ENCODE data around the gene SHH. TPM values are rescaled to one million over a fixed set of nuclear protein-coding genes. Genes with fewer than 3 reads are reported as not detected.

Gene SHH
- polyA plus RNA-seq, 3 donors, result not detected

GRCh38 chr7:155833651-155834050 lies 21.4 kb upstream of the SHH start:
- WGBS (ENCODE audit: insufficient coverage), result 76% methylated on average over 12 of the region's 13 CpGs
- no peaks in the 10 kb centered on the region for H3K9me3 ChIP-seq (replicated peaks in 1 of 2; ENCODE audit: control insufficient read depth in 1 of 2, insufficient read depth in 1 of 2, low read length in 2 of 2)
- no peaks in the 10 kb centered on the region for H3K36me3 ChIP-seq (replicated peaks in 1 of 2; ENCODE audit: control insufficient read depth in 1 of 2, insufficient read depth in 2 of 2, low read length in 2 of 2)
- H4K20me1 ChIP-seq (ENCODE audit: insufficient read depth, low read length), result no peaks in the 10 kb centered on the region
- Mint-ChIP-seq H3K4me3 (no peak overlapping the region), H3K27ac (no peak overlapping the region), H3K36me3 (no peaks in the 10 kb centered on the region), H3K4me1 (no peaks in the 10 kb centered on the region), H3K9me3 (peaks cover 0 to 3% (median 0%) of the 10 kb centered on the region in 7 donors), H3K27me3 (ENCODE audit: low read depth in 3 of 3) (peaks cover 2 to 7% (median 5%) of the 10 kb centered on the region in 3 donors)
- no peak for DNase-seq
- H3K4me2 ChIP-seq (replicated peaks; ENCODE audit: extremely low read depth, low read length, poor library complexity, severe bottlenecking), result no peak overlapping the region
- H2AFZ ChIP-seq (ENCODE audit: insufficient read depth, low read depth, low read length, poor library complexity, severe bottlenecking), result no peak overlapping the region
- intact Hi-C loops (cut with micrococcal nuclease), result no loop called here
- no peaks in the 10 kb centered on the region for H3K27me3 ChIP-seq (ENCODE audit: control insufficient read depth in 2 of 2, insufficient read depth in 2 of 2, low read length in 2 of 2)
- no peak overlapping the region for H3K27ac ChIP-seq (ENCODE audit: low read depth in 1 of 2, low read length in 2 of 2)
- no peaks in the 10 kb centered on the region for H3K79me2 ChIP-seq (ENCODE audit: insufficient read depth, low read length)
- no peak overlapping the region for H3K4me3 ChIP-seq (replicated peaks in 1 of 3; ENCODE audit: low read depth in 2 of 3, low read length in 3 of 3)
- H3K9ac ChIP-seq (ENCODE audit: insufficient read depth, low read length, poor library complexity, severe bottlenecking), result no peak overlapping the region
- TF ChIP-seq, protein P1, sequence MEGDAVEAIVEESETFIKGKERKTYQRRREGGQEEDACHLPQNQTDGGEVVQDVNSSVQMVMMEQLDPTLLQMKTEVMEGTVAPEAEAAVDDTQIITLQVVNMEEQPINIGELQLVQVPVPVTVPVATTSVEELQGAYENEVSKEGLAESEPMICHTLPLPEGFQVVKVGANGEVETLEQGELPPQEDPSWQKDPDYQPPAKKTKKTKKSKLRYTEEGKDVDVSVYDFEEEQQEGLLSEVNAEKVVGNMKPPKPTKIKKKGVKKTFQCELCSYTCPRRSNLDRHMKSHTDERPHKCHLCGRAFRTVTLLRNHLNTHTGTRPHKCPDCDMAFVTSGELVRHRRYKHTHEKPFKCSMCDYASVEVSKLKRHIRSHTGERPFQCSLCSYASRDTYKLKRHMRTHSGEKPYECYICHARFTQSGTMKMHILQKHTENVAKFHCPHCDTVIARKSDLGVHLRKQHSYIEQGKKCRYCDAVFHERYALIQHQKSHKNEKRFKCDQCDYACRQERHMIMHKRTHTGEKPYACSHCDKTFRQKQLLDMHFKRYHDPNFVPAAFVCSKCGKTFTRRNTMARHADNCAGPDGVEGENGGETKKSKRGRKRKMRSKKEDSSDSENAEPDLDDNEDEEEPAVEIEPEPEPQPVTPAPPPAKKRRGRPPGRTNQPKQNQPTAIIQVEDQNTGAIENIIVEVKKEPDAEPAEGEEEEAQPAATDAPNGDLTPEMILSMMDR (IDR thresholded peaks at IDR 0.05), result no peak
- no peaks in the 10 kb centered on the region for H3K4me1 ChIP-seq (ENCODE audit: control insufficient read depth in 1 of 2, insufficient read depth in 2 of 2, low read length in 2 of 2)

- 67% methylated on average over 7 of the region's 7 CpGs for WGBS (ENCODE audit: insufficient coverage)
Measured at GRCh38 chr7:155832581-155832981, 20.3 kb upstream of the SHH start.

More at GRCh38 chr7:155832581-155832981, 20.3 kb upstream of the SHH start:
- Histone ChIP-seq H4K20me1 (ENCODE audit: insufficient read depth, low read length) (no peaks in the 10 kb centered on the region), H3K9me3 (replicated peaks in 1 of 2; ENCODE audit: control insufficient read depth in 1 of 2, insufficient read depth in 1 of 2, low read length in 2 of 2) (no peaks in the 10 kb centered on the region), H3K4me1 (ENCODE audit: control insufficient read depth in 1 of 2, insufficient read depth in 2 of 2, low read length in 2 of 2) (no peaks in the 10 kb centered on the region), H3K79me2 (ENCODE audit: insufficient read depth, low read length) (no peaks in the 10 kb centered on the region), H2AFZ (ENCODE audit: insufficient read depth, low read depth, low read length, poor library complexity, severe bottlenecking) (no peak overlapping the region), H3K4me3 (replicated peaks in 1 of 3; ENCODE audit: low read depth in 2 of 3, low read length in 3 of 3) (no peak overlapping the region), H3K4me2 (replicated peaks; ENCODE audit: extremely low read depth, low read length, poor library complexity, severe bottlenecking) (no peak overlapping the region), H3K27me3 (ENCODE audit: control insufficient read depth in 2 of 2, insufficient read depth in 2 of 2, low read length in 2 of 2) (no peaks in the 10 kb centered on the region), H3K27ac (ENCODE audit: low read depth in 1 of 2, low read length in 2 of 2) (no peak overlapping the region), H3K9ac (ENCODE audit: insufficient read depth, low read length, poor library complexity, severe bottlenecking) (no peak overlapping the region), H3K36me3 (replicated peaks in 1 of 2; ENCODE audit: control insufficient read depth in 1 of 2, insufficient read depth in 2 of 2, low read length in 2 of 2) (no peaks in the 10 kb centered on the region)
- Mint-ChIP-seq H3K4me1 (no peaks in the 10 kb centered on the region), H3K27ac (no peak overlapping the region), H3K36me3 (no peaks in the 10 kb centered on the region), H3K9me3 (peaks cover 0 to 3% (median 2%) of the 10 kb centered on the region in 7 donors), H3K27me3 (ENCODE audit: low read depth in 3 of 3) (peaks cover 6 to 9% (median 7%) of the 10 kb centered on the region in 3 donors), H3K4me3 (no peak overlapping the region)
- intact Hi-C loops (cut with micrococcal nuclease), result no loop called here
- DNase-seq, result no peak
- TF ChIP-seq, protein P1 (IDR thresholded peaks at IDR 0.05), result no peak
